Activated T-cell treated with anti-CD3 and anti-CD28 coated beads, Interleukin-2, amount 50 U/mL, for 72 hours (primary cell): ENCODE results near the gene VPS11. TPM values are rescaled to one million over a fixed set of nuclear protein-coding genes. Genes with fewer than 3 reads are reported as not detected.
"Not testable (repeated sequence)": the region's sequence is repeated elsewhere in the genome, so short reads cannot be mapped to it uniquely, and the experiment has no call there.

Experiments used
- ATAC-seq, 2 donors: fragments of 150-1000 bp; cut with Tn5 transposase; replicated peaks in 1 of 2; 2 replicates each; pipeline ENCODE4 v1.10.0; 2021; ENCODE audit warnings: moderate library complexity in 2 of 2, mild to moderate bottlenecking in 1 of 2
- DNase-seq, 2 donors: peaks; one replicate each; pipeline ENCODE4 v3.0.0; 2021 to 2022; ENCODE audit warnings: mixed read lengths in 1 of 2
- H3K27ac Mint-ChIP-seq: one replicate; pipeline ENCODE4 v1.8.0; 2022; ENCODE audit warnings: mild to moderate bottlenecking, moderate library complexity, mixed read lengths
- H3K27me3 Mint-ChIP-seq: one replicate; pipeline ENCODE4 v1.8.0; 2022; ENCODE audit warnings: low read depth, mixed read lengths
- H3K36me3 Mint-ChIP-seq, 2 donors: one replicate each; pipeline ENCODE4 v1.8.0; 2022; ENCODE audit warnings: mixed read lengths in 2 of 2, mild to moderate bottlenecking in 1 of 2; ENCODE audit not compliant: insufficient read depth in 2 of 2
- H3K4me1 Mint-ChIP-seq: one replicate; pipeline ENCODE4 v1.8.0; 2022; ENCODE audit warnings: low read depth, mixed read lengths
- H3K4me3 Mint-ChIP-seq, 2 donors: one replicate each; pipeline ENCODE4 v1.8.0; 2022; ENCODE audit warnings: mild to moderate bottlenecking in 2 of 2, mixed read lengths in 2 of 2, moderate library complexity in 2 of 2
- H3K9me3 Mint-ChIP-seq, 2 donors: one replicate each; pipeline ENCODE4 v1.8.0; 2022; ENCODE audit warnings: mixed read lengths in 2 of 2
- total RNA-seq, 2 donors: library from RNA; stranded (reverse); gene quantifications; one replicate each; pipeline ENCODE4 v1.2.3, GENCODE V29; 2022

VPS11 gene
- total RNA-seq, 2 donors from 2014 or later, result 24.0 to 24.2 TPM

DNA sequence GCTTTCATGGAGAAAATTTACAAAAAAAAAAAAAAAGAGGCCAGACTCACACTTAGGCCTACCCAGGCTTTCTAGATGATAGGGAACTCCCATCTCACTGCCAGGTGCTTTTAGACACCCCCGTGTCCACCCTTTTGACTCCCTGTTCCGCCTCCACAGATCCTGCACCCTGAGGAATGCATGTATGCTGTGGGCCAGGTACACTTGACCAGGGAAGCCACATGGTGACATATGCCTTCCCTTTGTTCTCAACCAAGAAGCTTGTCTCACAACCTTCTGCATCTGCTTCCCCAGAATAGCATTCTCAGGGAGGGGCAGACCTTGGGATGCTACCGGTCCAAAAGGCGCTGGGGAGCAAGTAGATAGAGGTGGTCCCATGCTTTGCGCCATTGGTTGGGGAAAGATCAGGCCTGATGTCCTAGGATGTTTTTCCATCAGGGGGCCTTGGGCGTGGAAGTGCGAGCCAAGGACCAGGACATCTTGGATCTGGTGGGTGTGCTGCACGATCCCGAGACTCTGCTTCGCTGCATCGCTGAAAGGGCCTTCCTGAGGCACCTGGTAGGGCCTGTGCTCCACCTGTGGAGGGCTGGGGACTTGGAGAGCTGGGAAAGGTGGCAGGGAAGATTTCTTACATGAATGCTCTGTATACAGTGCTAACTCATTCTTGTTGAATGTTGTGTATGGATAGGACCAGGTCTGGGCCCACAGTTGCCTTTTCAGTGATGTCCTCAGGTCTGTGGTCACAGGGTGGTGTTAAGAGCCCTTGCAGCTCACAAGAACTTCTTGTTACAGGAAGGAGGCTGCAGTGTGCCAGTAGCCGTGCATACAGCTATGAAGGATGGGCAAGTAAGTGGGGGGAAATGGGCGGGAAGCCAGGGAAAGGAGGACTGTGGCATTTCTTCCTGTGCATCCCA, 24.6 kb downstream of the VPS11 start:
- Mint-ChIP-seq H3K4me3 (peak overlapping the region; percentile 95 to 96), H3K27ac (peak overlapping the region; percentile 67), H3K27me3 (no peaks in the 10 kb centered on the region), H3K36me3 (peaks cover 17 to 22% of the 10 kb centered on the region in 2 donors), H3K4me1 (peaks cover 45% of the 10 kb centered on the region), H3K9me3 (no peaks in the 10 kb centered on the region)
- ATAC-seq (peak in 1 of 2 donors; percentile 2), DNase-seq (peak; percentile 18 to 34)

DNA sequence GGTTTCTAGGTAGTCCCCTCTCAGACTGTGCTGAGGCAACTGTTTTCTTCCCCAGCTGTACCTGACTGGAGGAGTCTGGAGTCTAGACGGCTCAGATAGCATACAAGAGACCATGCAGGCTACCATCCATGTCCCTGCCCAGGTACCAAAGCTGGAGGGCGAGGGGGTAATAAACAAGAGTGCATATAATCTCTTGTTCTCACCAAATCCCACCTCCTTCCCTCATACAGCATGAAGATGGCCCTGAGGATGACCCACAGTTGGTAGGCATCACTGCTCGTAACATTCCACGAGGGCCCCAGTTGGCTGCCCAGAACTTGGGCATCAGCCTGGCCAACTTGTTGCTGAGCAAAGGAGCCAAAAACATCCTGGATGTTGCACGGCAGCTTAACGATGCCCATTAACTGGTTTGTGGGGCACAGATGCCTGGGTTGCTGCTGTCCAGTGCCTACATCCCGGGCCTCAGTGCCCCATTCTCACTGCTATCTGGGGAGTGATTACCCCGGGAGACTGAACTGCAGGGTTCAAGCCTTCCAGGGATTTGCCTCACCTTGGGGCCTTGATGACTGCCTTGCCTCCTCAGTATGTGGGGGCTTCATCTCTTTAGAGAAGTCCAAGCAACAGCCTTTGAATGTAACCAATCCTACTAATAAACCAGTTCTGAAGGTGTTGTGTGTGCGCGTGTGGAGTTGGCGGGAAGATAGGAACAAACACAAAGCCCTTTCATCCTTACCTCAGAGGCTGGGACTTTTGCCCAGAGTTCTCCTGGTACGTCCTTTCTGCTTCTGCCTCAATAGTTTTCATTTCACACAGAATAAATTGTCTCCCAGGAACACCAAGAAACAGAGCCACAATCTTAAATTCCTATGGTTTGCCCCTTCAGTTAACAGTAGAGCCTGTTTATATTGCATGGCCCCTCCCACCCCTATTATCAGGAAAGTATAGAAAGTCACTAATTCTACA, 25.5 kb downstream of the VPS11 start:
- Mint-ChIP-seq H3K9me3 (no peaks in the 10 kb centered on the region), H3K4me3 (peak overlapping the region; percentile 95 to 96), H3K36me3 (peaks cover 19 to 22% of the 10 kb centered on the region in 2 donors), H3K27me3 (no peaks in the 10 kb centered on the region), H3K4me1 (peaks cover 35% of the 10 kb centered on the region), H3K27ac (peak overlapping the region; percentile 97)
- ATAC-seq (no peak), DNase-seq (peak in 1 of 2 donors; percentile 21)

DNA sequence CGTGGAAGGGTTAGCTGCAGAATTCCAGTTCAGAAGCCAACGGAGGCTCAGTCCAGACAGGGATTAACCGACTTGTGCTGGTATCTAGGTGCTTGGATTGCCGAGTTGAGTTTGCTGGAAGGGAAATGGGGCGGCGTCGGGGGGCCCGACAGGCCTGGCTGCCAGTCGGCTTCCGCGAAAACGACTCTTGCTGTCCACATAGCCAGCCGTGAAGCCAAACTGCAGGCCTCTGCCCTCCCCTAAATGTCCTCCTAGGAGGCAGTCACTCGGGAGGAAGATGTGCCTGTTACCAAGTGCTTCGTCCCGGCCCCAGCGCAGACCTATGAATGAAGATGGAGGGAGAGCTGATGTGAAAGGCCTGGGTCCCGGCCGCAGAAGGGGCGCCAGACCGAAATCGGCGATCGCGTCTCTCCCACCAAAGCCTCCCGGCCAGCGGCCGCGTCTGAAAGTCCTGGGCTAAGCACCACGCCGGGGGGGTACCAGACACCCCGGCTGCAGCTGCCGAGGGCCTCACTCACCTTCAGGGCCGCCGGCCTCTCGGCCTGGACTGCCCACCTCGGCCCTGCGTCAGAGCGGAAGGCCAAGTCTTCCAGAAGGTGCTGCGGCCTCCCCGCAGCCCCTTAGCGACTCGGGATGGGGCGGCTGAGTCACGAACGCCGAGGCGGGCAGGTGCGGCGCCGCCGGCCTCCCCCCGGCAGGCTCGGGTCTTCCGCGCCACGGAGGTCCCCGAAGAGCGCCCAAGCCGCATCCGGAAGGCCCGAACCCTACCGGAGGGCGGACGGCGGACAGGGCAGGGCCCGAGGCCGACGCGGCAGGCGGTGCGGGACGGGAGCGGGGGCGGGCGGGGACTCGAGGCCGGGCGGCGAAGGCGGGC, 26.6 kb downstream of the VPS11 start:
- Mint-ChIP-seq H3K4me3 (peak overlapping the region; percentile 96 to 97), H3K4me1 (peaks cover 41% of the 10 kb centered on the region), H3K9me3 (no peaks in the 10 kb centered on the region), H3K36me3 (peaks cover 24 to 28% of the 10 kb centered on the region in 2 donors), H3K27ac (peak overlapping the region; percentile 97), H3K27me3 (no peaks in the 10 kb centered on the region)
- DNase-seq, result peak; percentile 53 to 72
- peak; percentile 2 to 14 for ATAC-seq

DNA sequence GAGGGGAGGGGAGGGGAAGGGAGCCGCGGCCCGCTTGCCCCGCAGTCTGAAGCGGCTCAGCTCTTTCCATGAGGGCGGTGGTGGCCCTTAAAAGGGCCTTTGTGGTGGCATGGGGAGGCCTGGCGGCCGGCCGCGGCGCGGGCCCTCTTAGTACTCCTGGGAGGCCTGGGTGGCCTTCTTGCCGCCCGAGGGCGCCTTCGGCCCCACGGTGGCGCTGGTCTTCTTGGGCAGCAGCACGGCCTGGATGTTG, 27.1 kb downstream of the VPS11 start:
- DNase-seq (peak; percentile 61 to 77), ATAC-seq (peak; percentile 27 to 29)
- Mint-ChIP-seq H3K4me3 (peak overlapping the region; percentile 96 to 97), H3K9me3 (no peaks in the 10 kb centered on the region), H3K4me1 (peaks cover 47% of the 10 kb centered on the region), H3K36me3 (peaks cover 24 to 28% of the 10 kb centered on the region in 2 donors), H3K27me3 (no peaks in the 10 kb centered on the region), H3K27ac (peak overlapping the region; percentile 97)

DNA sequence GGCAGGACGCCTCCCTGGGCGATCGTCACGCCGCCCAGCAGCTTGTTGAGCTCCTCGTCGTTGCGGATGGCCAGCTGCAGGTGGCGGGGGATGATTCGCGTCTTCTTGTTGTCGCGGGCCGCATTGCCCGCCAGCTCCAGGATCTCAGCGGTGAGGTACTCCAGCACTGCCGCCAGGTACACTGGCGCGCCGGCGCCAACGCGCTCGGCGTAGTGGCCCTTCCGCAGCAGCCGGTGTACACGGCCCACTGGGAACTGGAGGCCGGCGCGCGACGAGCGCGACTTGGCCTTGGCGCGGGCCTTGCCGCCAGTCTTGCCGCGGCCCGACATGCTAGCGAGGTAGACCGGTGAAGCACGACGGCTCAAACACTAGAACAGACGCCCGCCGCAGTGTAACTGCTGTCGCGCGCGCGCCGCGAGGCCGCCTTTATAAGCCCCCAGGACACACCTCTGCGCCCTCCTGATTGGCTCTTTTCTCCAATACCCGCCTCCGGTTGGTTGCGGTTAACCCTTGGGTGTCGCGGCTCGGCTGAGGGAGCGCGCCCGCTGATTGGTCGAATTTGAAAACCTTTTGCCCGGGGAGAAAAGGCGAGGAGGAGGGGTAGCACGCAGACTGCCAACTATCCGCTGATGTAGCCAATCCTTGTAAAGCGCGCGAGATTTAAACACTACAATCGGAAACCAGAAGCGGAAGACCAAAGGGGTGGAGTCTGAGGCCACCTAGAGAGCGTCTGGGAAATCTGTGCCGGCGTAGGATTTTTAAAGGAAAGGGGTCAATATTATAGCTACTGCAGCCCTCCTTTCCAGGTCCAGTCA, 27.7 kb downstream of the VPS11 start:
- peak overlapping the region; percentile 97 for H3K27ac Mint-ChIP-seq
- DNase-seq, result peak; percentile 99 to 100
- no peaks in the 10 kb centered on the region for H3K27me3 Mint-ChIP-seq
- peaks cover 25 to 30% of the 10 kb centered on the region in 2 donors for H3K36me3 Mint-ChIP-seq
- ATAC-seq, result peak; percentile 79 to 81
- no peaks in the 10 kb centered on the region for H3K9me3 Mint-ChIP-seq
- peaks cover 52% of the 10 kb centered on the region for H3K4me1 Mint-ChIP-seq
- H3K4me3 Mint-ChIP-seq, result peak overlapping the region; percentile 96 to 97

DNA sequence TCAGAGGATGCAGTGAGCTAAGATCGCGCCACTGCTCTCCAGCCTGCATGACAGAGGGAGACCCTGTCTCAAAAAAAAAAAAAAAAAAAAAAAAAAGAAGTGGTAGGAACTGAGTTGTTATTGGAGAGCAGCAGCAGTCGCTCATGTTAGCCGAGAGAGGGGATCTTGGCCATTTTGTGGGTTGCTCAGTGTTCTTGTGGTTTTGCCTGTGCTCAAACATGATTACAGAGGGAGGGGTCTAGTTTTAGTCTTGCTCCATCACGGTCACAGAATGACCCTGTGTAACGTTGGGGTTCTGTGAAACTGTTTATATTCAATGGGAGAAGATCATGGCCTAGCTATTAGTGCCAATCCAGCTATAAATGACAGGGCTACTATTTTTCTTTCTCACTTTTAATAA, 32.1 kb downstream of the VPS11 start:
- Mint-ChIP-seq H3K4me3 (peak overlapping the region; percentile 85 to 92), H3K4me1 (peaks cover 60% of the 10 kb centered on the region), H3K36me3 (peaks cover 16 to 18% of the 10 kb centered on the region in 2 donors), H3K27ac (no peak overlapping the region), H3K9me3 (no peaks in the 10 kb centered on the region), H3K27me3 (no peaks in the 10 kb centered on the region)
- ATAC-seq (no peak), DNase-seq (no peak)

DNA sequence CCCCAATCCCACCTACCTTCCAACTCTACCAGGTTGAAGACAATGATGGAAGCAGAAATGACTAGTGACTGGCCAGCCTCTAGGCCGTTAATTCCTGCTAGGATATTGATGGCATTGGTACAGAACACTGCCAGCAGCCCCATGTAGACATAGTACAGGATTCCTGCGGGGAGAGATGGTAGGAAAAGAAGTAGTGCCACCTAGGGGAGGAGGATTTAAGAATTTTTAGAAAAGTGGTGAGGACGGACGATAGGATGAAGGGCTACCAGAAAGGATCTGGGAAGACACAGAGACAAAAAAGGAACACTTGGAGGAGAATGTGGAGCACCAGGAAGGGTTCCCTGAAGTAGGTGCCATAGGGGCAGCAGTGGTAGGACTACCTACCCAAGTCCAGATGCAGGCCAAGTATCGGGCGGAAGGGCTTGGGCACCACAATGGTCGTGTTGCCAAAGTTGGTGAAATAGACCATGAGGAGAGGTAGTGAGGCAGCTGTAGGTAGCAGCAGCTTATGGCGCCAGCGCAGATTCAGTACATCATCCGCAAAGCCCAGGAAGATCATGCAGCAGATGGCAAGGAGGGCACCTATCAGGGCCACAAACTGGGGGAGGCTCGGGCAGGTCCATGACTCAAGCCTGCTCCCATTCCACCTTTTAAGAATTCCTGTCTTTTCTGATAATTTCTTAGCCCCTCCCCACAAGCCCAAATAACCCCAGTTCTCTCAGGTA, 32.8 kb downstream of the VPS11 start:
- no peak for ATAC-seq
- Mint-ChIP-seq H3K27me3 (no peaks in the 10 kb centered on the region), H3K4me1 (peaks cover 64% of the 10 kb centered on the region), H3K4me3 (peak overlapping the region; percentile 85 to 92), H3K27ac (peak overlapping the region; percentile 89), H3K36me3 (peaks cover 11 to 16% of the 10 kb centered on the region in 2 donors), H3K9me3 (no peaks in the 10 kb centered on the region)
- DNase-seq, result no peak

DNA sequence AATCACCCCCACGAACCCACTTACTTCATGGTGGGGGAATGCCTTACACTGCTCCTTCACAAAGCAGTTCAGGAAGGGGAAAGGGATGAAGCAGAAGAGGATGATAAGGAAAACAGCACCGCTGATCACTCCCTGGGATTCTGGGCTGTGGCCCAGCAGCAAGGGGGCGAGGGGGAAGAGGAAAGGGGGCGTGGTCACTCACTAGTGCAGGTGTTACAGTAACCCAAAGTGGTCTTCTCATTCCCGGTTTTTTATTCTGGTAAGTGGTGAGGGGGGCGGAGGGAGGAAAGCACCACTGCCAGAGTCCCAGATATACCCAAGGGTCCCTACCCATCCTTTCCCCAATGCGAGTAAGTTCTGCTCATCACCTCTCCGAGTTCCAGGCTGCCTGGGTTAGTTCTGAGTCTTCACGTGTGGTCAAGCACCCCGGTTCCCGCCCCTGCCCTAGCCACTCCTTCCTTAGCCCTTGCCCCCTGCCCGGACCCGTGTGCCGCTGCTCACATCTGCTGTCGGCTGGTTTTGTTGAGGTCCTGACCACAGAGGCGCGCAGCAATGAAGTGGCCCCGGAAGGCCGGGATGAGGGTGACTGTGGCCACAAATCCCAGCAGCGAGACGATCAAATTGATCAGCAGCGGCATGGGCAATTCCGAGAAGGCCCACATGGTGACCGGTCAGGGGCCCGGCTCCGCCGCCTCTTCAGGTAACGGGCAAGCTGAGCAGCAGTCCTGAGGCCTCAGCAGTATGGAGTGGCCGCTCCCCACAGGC, 33.6 kb downstream of the VPS11 start:
- ATAC-seq, result peak; percentile 50 to 59
- Mint-ChIP-seq H3K27ac (peak overlapping the region; percentile 95), H3K4me3 (peak overlapping the region; percentile 85 to 92)

DNA sequence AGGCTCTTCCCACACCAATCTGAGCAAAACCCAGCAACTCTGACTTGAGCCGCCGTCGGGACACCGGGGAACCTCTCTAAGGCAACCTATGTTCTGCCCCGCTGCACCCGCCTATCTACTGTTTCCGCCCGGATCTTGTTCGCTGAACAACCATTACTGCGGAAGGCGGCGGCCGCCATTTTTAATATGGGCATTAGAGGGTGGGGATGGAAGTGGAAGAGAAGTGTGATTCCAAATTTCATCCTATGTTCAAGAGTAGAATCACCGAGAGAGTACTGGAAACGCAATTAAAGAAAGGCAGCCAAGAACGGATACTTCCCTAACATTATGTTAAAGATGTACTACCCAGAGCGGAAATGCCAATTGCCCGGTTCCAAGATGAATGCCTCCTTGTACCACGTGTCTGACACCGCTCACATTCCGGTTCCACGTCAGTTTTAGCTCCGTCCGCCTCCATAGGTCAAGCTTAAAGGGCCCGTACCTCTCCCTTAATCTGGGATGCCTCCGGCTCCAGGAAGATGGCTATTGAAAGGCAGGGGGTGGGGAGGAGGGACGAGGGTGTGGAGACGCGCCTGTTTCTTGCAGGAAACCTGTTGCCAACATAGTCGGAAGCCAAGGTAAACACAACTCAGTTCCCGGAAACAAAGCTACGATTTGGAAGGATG, 34.3 kb downstream of the VPS11 start, which contains the start of gene DPAGT1:
TSS of gene DPAGT1 (minus strand) at position 95 of the 665 bp plus-strand sequence. CDS start 198 bp downstream, outside the sequence.
- no peaks in the 10 kb centered on the region for H3K9me3 Mint-ChIP-seq
- peak within 1 kb of the TSS; percentile 85 to 92 for H3K4me3 Mint-ChIP-seq
- H3K27me3 Mint-ChIP-seq, result no peaks in the 10 kb centered on the region
- H3K4me1 Mint-ChIP-seq, result peaks cover 60% of the 10 kb centered on the region
- peak; percentile 85 to 88 for ATAC-seq
- DNase-seq, result peak; percentile 87 to 90
- H3K27ac Mint-ChIP-seq, result peak within 1 kb of the TSS; percentile 95
- peaks cover 11% of the 10 kb centered on the region in 2 donors for H3K36me3 Mint-ChIP-seq

More for the DNA sequence above, 33.6 kb downstream of the VPS11 start:
- no peaks in the 10 kb centered on the region for H3K27me3 Mint-ChIP-seq
- H3K36me3 Mint-ChIP-seq, result peaks cover 11 to 16% of the 10 kb centered on the region in 2 donors
- peak; percentile 59 to 61 for DNase-seq
- H3K9me3 Mint-ChIP-seq, result no peaks in the 10 kb centered on the region
- peaks cover 58% of the 10 kb centered on the region for H3K4me1 Mint-ChIP-seq

DNA sequence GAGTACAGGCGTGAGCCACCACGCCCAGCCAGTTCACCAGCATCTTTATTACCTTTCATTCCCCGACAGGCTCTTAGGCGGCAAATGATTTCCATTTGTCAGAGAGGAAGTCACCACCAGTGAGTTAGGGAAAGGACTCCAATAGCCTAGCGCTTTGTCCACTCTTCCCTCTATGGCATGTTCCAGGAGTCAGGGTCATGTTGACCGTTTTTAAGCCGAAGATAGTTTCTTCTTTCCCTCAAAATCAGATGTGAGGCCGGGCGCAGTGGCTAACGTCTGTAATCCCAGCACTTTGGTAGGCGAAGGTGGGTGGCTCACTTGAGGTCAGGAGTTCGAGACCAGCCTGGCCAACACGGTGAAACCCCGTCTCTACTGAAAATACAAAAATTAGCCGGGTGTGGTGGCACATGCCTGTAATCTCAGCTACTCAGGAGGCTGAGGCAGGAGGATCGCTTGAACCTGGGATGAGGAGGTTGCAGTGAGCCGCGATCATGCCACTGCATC, 35.6 kb downstream of the VPS11 start:
- H3K27ac Mint-ChIP-seq, H3K27me3 Mint-ChIP-seq, H3K9me3 Mint-ChIP-seq, DNase-seq, H3K36me3 Mint-ChIP-seq, ATAC-seq: not testable (repeated sequence)
- peak overlapping the region; percentile 85 to 92 for H3K4me3 Mint-ChIP-seq
- peaks cover 62% of the 10 kb centered on the region for H3K4me1 Mint-ChIP-seq
